AG09309 (cell line): ENCODE results near the gene ENAM.
"Not testable (repeated sequence)": the region's sequence is repeated elsewhere in the genome, so short reads cannot be mapped to it uniquely, and the experiment has no call there.

ENCODE experiments used
- DNase-seq: peaks from one replicate; pipeline ENCODE4 v3.0.0-alpha.2; 2010; ENCODE audit warnings: low read depth
- H3K4me3 ChIP-seq: 2 replicates; pipeline ENCODE4 v1.5.1; 2011; ENCODE audit warnings: mild to moderate bottlenecking, low read depth, low read length, moderate library complexity; ENCODE audit not compliant: control insufficient read depth
- TF ChIP-seq, protein P1 (sequence below): IDR thresholded peaks from 2 replicates; pipeline ENCODE4 v1.5.1; 2011; ENCODE audit warnings: mild to moderate bottlenecking, low read depth, low read length, inconsistent platforms; ENCODE audit not compliant: insufficient read depth, control insufficient read depth; ENCODE audit errors: missing control alignments

ENAM gene

DNA sequence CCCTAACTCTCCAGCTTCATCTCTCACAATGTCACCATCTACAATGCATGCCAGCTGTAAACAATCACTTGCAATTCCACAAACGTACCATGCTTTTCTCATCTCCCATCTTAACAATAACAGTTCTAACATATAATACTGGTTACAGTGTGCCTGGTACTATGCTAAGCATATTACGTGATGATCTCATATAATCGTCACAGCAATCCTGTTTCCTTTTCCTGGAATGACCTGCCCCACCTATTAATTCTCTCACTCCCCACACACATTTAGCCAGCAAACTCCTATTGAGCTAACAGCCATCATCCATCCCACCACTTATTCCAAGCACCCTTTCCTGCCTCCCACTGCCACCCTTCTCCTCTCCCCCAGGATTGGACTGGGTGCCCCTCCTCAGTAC, 29.9 kb downstream of the ENAM start:
- TF ChIP-seq, protein P1, sequence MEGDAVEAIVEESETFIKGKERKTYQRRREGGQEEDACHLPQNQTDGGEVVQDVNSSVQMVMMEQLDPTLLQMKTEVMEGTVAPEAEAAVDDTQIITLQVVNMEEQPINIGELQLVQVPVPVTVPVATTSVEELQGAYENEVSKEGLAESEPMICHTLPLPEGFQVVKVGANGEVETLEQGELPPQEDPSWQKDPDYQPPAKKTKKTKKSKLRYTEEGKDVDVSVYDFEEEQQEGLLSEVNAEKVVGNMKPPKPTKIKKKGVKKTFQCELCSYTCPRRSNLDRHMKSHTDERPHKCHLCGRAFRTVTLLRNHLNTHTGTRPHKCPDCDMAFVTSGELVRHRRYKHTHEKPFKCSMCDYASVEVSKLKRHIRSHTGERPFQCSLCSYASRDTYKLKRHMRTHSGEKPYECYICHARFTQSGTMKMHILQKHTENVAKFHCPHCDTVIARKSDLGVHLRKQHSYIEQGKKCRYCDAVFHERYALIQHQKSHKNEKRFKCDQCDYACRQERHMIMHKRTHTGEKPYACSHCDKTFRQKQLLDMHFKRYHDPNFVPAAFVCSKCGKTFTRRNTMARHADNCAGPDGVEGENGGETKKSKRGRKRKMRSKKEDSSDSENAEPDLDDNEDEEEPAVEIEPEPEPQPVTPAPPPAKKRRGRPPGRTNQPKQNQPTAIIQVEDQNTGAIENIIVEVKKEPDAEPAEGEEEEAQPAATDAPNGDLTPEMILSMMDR, result no peak
- DNase-seq, result no peak
- H3K4me3 ChIP-seq, result no peak overlapping the region

DNA sequence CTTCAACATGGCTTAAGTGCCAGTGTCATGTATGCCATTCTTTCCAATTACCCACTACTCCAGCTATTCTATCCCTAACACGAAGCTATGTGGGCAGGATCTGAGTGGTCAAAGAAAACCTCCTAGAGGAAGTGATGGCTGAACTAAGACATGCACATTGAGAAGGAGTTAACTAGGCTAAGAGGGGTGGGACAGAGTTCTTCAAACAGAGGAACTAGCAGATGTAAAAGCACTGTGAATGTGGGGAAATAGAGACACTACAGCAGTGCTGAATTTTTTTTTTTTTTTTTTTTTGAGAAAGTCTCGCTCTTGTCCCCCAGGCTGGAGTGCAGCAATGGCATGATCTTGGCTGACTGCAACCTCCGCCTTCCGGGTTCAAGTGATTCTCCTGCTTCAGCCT, 31.6 kb downstream of the ENAM start:
- TF ChIP-seq, protein P1, result no peak
- H3K4me3 ChIP-seq, result no peak overlapping the region
- DNase-seq, result no peak

DNA sequence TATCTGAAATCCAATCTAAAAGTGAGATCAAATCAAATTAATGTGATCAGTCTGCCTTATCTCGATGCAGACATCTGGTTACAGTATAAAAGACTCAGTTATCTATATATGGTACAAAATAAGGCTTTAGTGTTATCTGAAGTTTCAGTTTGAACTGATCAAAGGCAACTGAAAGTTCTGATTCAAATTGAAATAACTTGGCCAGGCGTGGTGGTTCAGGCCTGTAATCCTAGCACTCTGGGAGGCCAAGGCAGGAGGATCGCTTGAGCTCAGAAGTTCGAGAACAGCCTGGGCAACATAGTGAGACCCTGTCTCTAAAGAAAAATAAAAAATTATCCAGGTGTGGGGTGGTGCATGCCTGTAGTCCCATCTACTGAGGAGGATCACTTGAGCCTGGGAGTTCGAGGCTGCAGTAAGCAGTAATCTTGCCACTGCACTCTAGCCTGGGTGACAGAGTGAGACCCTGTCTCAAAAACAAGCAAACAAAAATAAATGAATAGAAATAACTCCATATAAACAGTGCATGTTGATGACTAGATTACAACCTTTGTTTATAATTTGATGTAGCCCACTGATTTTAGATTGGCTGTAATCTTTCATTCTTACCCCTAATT, 32.9 kb downstream of the ENAM start:
- not testable (repeated sequence) for H3K4me3 ChIP-seq, DNase-seq

DNA sequence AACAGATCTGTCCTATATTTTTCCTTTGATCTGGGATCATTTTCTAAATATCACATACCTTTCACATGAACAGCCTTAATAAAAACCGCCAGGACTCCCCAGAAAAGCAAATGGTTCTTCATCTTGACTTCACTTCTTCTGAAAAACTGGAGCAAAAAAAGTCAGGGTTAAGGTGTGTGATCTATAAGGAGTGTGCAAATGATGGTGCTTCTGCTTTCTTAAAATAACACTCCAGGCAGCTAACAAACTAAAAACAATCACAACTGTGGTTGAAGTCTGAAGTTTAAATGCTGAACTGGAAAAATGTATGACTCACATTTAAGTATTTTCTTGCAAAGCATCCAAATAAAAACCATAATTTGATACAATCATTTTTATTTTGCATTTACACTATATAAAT, 37.8 kb downstream of the ENAM start, which contains the start of gene JCHAIN:
TSS of gene JCHAIN (minus strand) at position 140 of the 400 bp plus-strand sequence. CDS start at position 122, 18 bp downstream.
- no peak for DNase-seq
- H3K4me3 ChIP-seq, result no peak within 1 kb of the TSS

DNA sequence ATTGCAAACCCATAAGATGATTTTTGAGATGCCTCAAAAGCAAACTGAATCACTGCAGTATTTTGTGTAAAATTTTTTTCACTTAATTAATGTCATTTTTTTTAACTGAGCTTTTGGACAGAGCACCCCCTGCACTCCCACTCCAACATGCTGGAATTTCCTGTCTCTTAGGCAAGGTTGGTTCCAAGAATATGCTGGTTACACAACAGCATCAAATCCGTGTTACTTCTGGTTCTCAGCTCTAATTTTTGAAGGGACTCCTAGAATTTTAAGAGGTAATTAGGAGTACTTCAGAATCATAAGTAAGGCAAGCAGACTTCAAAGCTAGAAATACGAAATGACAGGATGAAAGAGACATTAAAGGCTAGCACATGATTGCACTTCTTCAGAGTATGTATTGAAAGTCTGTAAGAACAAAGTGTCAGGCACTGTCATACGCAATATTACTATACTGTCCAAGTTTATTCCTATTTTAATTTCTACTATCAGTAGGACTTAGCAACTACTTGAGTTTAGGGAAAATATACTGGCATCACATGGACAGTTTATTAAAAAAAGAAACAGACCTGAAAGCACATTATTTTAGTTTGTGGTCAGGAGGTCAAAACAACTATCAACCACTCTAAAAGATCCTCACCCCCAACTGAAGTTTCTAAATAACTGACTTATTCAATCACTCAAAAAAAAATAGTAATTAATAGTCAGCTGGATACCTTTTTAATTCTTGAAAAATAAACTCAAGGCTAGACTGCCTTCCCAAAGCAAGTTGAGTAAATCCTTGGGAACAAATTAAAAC, 39.4 kb downstream of the ENAM start:
- TF ChIP-seq, protein P1, result no peak
- H3K4me3 ChIP-seq, result no peak overlapping the region
- DNase-seq, result peak; percentile 21

More for the DNA sequence above, 37.8 kb downstream of the ENAM start, which contains the start of gene JCHAIN:
- TF ChIP-seq, protein P1, result no peak

DNA sequence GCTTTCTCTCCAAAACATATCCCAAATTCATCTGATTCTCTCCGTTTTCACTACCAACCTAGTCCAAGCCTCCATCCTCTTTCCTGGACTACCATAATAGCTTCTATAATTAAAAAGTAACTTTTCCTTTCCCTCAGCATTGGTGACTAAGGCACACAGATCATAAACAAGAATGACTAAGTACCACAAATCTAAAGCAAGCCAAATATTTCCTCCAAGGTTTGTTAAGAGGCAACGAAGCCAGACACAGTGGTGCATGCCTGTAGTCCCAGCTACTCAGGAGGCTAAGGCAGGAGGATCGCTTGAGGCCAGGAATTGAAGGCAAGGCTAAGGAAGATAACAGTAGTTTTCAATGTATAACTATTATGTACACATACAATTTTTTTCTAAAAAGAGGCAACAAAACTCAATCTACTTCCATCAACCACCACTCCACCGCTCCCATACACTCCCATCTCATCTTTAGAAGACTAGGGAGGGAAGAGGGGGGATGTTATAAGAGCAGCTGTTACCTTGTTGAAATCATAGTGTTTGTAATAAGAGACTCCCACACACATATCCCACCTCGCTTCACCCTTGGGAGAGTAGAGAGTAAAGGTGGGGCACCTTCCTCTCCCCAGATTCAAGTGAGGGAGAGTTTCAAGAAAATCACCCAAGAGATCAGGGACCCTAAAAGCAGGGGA, 41.9 kb downstream of the ENAM start:
- TF ChIP-seq, protein P1, result no peak
- peak; percentile 38 for DNase-seq
- no peak overlapping the region for H3K4me3 ChIP-seq

DNA sequence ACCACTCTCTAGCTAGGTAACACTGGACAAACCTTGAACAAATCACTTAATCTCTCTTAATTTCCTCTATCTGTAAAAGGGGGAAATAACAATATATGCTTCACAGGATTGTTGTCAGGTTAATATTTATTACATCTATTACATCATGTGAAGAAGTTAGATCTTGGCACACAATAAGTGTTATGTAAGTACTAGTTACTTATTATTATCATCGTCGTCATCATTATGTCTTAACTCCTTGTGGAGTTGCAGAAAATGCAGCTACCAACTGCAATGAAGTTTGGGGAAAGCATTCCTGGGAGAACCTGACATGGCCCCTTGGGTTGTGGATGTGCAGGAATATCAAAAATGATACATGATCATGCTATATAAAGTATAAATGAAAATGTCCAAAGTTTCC, 42.5 kb downstream of the ENAM start:
- no peak for DNase-seq
- no peak overlapping the region for H3K4me3 ChIP-seq
- TF ChIP-seq, protein P1, result no peak
